ENCODE results near the gene ARHGAP29. TPM values are rescaled to one million over a fixed set of nuclear protein-coding genes. Genes with fewer than 3 reads are reported as not detected.

The ARHGAP29 gene
- total RNA-seq, 6 donors from 2014 or later, result 43.8 to 87.5 (median 49.0) TPM

- H3K27ac ChIP-seq, result no peak overlapping the region
- H3K9me3 ChIP-seq, result no peaks in the 10 kb centered on the region
Observed at GRCh38 chr1:94273111-94273510, 35.7 kb upstream of the ARHGAP29 start.

GRCh38 chr1:94272388-94272787, 35.0 kb upstream of the ARHGAP29 start:
- ATAC-seq (ENCODE audit: low FRiP score in 2 of 2), result no peak
- no peaks in the 10 kb centered on the region for H3K36me3 ChIP-seq
- 75 to 85% methylated on average over 1 of the region's 1 CpG for WGBS, 2 donors

More at GRCh38 chr1:94273111-94273510, 35.7 kb upstream of the ARHGAP29 start:
- Histone ChIP-seq H3K4me1 (peaks cover 0 to 3% (median 0%) of the 10 kb centered on the region in 4 donors), H3K4me3 (no peak overlapping the region), H3K27me3 (no peaks in the 10 kb centered on the region), H3K36me3 (no peaks in the 10 kb centered on the region)
- TF ChIP-seq CTCF (IDR thresholded peaks at IDR 0.05) (no peak), POLR2A (IDR thresholded peaks at IDR 0.05) (no peak), EP300 (IDR thresholded peaks at IDR 0.05) (no peak), POLR2AphosphoS5 (IDR thresholded peaks at IDR 0.05) (no peak)
- DNase-seq, result no peak
- WGBS, 2 donors, result 71 to 75% methylated on average over 4 of the region's 4 CpGs
- no peak for ATAC-seq (ENCODE audit: low FRiP score in 2 of 2)

GRCh38 chr1:94271373-94271772, 34.0 kb upstream of the ARHGAP29 start:
- TF ChIP-seq POLR2AphosphoS5 (IDR thresholded peaks at IDR 0.05), result no peak
- TF ChIP-seq CTCF (IDR thresholded peaks at IDR 0.05), result no peak
- no peak for TF ChIP-seq POLR2A (IDR thresholded peaks at IDR 0.05)
- TF ChIP-seq EP300 (IDR thresholded peaks at IDR 0.05), result no peak
- H3K27ac ChIP-seq, result no peak overlapping the region
- no peaks in the 10 kb centered on the region for H3K36me3 ChIP-seq
- no peaks in the 10 kb centered on the region for H3K9me3 ChIP-seq
- no peaks in the 10 kb centered on the region for H3K27me3 ChIP-seq
- peaks cover 0 to 3% (median 0%) of the 10 kb centered on the region in 4 donors for H3K4me1 ChIP-seq
- no peak for ATAC-seq (ENCODE audit: low FRiP score in 2 of 2)
- no peak overlapping the region for H3K4me3 ChIP-seq
- 88 to 97% methylated on average over 2 of the region's 2 CpGs for WGBS, 2 donors
- DNase-seq, result no peak

More at GRCh38 chr1:94272388-94272787, 35.0 kb upstream of the ARHGAP29 start:
- Histone ChIP-seq H3K4me3 (no peak overlapping the region), H3K4me1 (peaks cover 0 to 3% (median 0%) of the 10 kb centered on the region in 4 donors), H3K9me3 (no peaks in the 10 kb centered on the region), H3K27ac (no peak overlapping the region), H3K27me3 (no peaks in the 10 kb centered on the region)
- TF ChIP-seq POLR2AphosphoS5 (IDR thresholded peaks at IDR 0.05) (no peak), EP300 (IDR thresholded peaks at IDR 0.05) (no peak), POLR2A (IDR thresholded peaks at IDR 0.05) (no peak), CTCF (IDR thresholded peaks at IDR 0.05) (no peak)
- no peak for DNase-seq

GRCh38 chr1:94270801-94271203, 33.4 kb upstream of the ARHGAP29 start:
- Histone ChIP-seq H3K36me3 (no peaks in the 10 kb centered on the region), H3K4me1 (peaks cover 0 to 4% (median 0%) of the 10 kb centered on the region in 4 donors), H3K9me3 (no peaks in the 10 kb centered on the region), H3K4me3 (no peak overlapping the region), H3K27me3 (no peaks in the 10 kb centered on the region), H3K27ac (no peak overlapping the region)
- DNase-seq, result no peak
- no peak for TF ChIP-seq POLR2AphosphoS5 (IDR thresholded peaks at IDR 0.05)
- TF ChIP-seq CTCF (IDR thresholded peaks at IDR 0.05), result no peak
- no peak for TF ChIP-seq EP300 (IDR thresholded peaks at IDR 0.05)
- TF ChIP-seq POLR2A (IDR thresholded peaks at IDR 0.05), result no peak
- WGBS, 2 donors, result 92 to 100% methylated on average over 1 to 2 of the region's 2 CpGs
- no peak for ATAC-seq (ENCODE audit: low FRiP score in 2 of 2)

- 82 to 93% methylated on average over 2 of the region's 2 CpGs for WGBS, 2 donors
- ATAC-seq (ENCODE audit: low FRiP score in 2 of 2) (no peak), DNase-seq (no peak)
- no peak overlapping the region for H3K4me3 ChIP-seq
- TF ChIP-seq EP300 (IDR thresholded peaks at IDR 0.05), result no peak
- no peak for TF ChIP-seq POLR2AphosphoS5 (IDR thresholded peaks at IDR 0.05)
- no peak for TF ChIP-seq POLR2A (IDR thresholded peaks at IDR 0.05)
- TF ChIP-seq CTCF (IDR thresholded peaks at IDR 0.05), result no peak
- H3K9me3 ChIP-seq, result no peaks in the 10 kb centered on the region
- no peaks in the 10 kb centered on the region for H3K36me3 ChIP-seq
- peaks cover 0 to 12% (median 0%) of the 10 kb centered on the region in 4 donors for H3K4me1 ChIP-seq
- H3K27ac ChIP-seq, result no peak overlapping the region
- H3K27me3 ChIP-seq, result no peaks in the 10 kb centered on the region
Observed at GRCh38 chr1:94269921-94270320, 32.5 kb upstream of the ARHGAP29 start.
